Measurements from ENCODE around the gene ZFAND3.

DNA sequence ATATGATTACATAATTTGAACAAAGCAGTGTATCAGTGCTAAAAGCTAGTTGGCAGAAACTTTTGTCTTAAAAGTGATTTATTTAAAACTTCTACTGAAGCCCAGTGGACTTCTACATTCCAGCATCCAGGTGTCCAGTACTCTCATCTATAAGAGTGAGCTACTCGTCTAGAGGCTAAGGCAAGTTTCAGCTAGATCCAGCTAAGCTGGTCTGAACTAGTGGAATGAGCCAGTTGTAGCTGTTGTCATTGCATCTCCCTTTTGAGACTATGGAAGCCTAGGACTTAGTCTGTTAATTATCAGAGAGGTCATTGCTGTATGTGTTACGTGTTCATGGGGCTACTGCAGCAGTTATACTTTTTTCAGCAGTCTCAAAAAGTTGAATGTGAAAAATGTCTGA, 165.1 kb downstream of the ZFAND3 start:
- TF ChIP-seq, protein P1, sequence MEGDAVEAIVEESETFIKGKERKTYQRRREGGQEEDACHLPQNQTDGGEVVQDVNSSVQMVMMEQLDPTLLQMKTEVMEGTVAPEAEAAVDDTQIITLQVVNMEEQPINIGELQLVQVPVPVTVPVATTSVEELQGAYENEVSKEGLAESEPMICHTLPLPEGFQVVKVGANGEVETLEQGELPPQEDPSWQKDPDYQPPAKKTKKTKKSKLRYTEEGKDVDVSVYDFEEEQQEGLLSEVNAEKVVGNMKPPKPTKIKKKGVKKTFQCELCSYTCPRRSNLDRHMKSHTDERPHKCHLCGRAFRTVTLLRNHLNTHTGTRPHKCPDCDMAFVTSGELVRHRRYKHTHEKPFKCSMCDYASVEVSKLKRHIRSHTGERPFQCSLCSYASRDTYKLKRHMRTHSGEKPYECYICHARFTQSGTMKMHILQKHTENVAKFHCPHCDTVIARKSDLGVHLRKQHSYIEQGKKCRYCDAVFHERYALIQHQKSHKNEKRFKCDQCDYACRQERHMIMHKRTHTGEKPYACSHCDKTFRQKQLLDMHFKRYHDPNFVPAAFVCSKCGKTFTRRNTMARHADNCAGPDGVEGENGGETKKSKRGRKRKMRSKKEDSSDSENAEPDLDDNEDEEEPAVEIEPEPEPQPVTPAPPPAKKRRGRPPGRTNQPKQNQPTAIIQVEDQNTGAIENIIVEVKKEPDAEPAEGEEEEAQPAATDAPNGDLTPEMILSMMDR (IDR thresholded peaks at IDR 0.05; ENCODE audit: borderline replicate concordance, extremely low read depth, low read length, poor library complexity, severe bottlenecking) = no peak
- TF ChIP-seq EZH2 (IDR thresholded peaks at IDR 0.05; ENCODE audit: borderline replicate concordance, low read depth, low read length, severe bottlenecking) = no peak
